ENCODE results near the gene ADAM22.

DNA sequence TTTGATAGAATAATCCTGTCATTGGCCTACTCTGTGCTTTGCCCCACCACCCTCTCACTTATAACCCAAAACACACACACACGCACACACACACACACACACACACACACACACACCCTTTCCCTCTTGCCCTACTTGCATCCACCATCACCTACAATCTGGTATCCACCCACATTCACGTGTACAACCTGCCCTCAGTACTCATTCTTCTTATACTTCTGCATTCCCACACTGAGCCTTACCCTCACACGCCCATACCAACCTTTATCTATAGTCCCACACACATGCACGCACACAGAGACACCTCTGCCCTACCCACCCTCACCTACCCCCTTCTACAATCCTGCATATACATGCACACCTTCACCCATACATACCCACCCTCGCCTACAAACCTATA, 296.6 kb downstream of the ADAM22 start:
- TF ChIP-seq, protein P1, sequence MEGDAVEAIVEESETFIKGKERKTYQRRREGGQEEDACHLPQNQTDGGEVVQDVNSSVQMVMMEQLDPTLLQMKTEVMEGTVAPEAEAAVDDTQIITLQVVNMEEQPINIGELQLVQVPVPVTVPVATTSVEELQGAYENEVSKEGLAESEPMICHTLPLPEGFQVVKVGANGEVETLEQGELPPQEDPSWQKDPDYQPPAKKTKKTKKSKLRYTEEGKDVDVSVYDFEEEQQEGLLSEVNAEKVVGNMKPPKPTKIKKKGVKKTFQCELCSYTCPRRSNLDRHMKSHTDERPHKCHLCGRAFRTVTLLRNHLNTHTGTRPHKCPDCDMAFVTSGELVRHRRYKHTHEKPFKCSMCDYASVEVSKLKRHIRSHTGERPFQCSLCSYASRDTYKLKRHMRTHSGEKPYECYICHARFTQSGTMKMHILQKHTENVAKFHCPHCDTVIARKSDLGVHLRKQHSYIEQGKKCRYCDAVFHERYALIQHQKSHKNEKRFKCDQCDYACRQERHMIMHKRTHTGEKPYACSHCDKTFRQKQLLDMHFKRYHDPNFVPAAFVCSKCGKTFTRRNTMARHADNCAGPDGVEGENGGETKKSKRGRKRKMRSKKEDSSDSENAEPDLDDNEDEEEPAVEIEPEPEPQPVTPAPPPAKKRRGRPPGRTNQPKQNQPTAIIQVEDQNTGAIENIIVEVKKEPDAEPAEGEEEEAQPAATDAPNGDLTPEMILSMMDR (IDR thresholded peaks at IDR 0.05), result no peak
- TF ChIP-seq POLR2A (IDR thresholded peaks at IDR 0.05), result no peak
